GM23338 (cell line): ENCODE results near the gene C8G. TPM values are rescaled to one million over a fixed set of nuclear protein-coding genes. Genes with fewer than 3 reads are reported as not detected.

ENCODE experiments used
- ATAC-seq: fragments of 200-7000 bp; cut with Tn5 transposase; 3 replicates; pipeline ENCODE4 v1.9.1; 2020
- DNase-seq: peaks from one replicate; pipeline ENCODE4 v3.0.0-alpha.2; 2015; ENCODE audit warnings: low spot score
- H2AFZ ChIP-seq: fragments of 200-600 bp; sonication (generic); 2 replicates; pipeline ENCODE4 v1.8.0; 2016; ENCODE audit warnings: antibody characterized with exemption, mild to moderate bottlenecking, moderate library complexity
- H3F3A ChIP-seq: fragments of 200-600 bp; sonication (generic); replicated peaks from 2 replicates; pipeline ENCODE4 v1.8.0; 2017; ENCODE audit warnings: antibody characterized with exemption, mixed run types, low read depth
- H3K27ac ChIP-seq: fragments of 200-600 bp; sonication (generic); 2 replicates; pipeline ENCODE4 v1.6.1; 2016; ENCODE audit warnings: low read depth
- H3K27me3 ChIP-seq: fragments of 200-600 bp; sonication (generic); 2 replicates; pipeline ENCODE4 v1.8.0; 2016; ENCODE audit warnings: mild to moderate bottlenecking, mixed run types, moderate library complexity; ENCODE audit not compliant: insufficient read depth
- H3K36me3 ChIP-seq: fragments of 200-600 bp; sonication (generic); 2 replicates; pipeline ENCODE4 v1.8.0; 2016; ENCODE audit warnings: mild to moderate bottlenecking; ENCODE audit not compliant: insufficient read depth
- H3K4me1 ChIP-seq: fragments of 200-600 bp; sonication (generic); 2 replicates; pipeline ENCODE4 v1.8.0; 2016; ENCODE audit warnings: mild to moderate bottlenecking, moderate library complexity; ENCODE audit not compliant: insufficient read depth
- H3K4me2 ChIP-seq: fragments of 200-600 bp; sonication (generic); 2 replicates; pipeline ENCODE4 v1.7.1; 2017; ENCODE audit warnings: mixed run types
- H3K4me3 ChIP-seq: fragments of 200-600 bp; sonication (generic); 2 replicates; pipeline ENCODE4 v1.6.1; 2016; ENCODE audit warnings: mixed run types
- H3K79me2 ChIP-seq: fragments of 200-600 bp; sonication (generic); replicated peaks from 2 replicates; pipeline ENCODE4 v1.8.0; 2017; ENCODE audit warnings: mild to moderate bottlenecking; ENCODE audit not compliant: insufficient read depth
- H3K9me2 ChIP-seq: fragments of 200-600 bp; sonication (generic); 2 replicates; pipeline ENCODE4 v1.8.0; 2017; ENCODE audit not compliant: insufficient read depth
- H4K20me1 ChIP-seq: fragments of 200-600 bp; sonication (generic); replicated peaks from 2 replicates; pipeline ENCODE4 v1.8.0; 2017; ENCODE audit warnings: mild to moderate bottlenecking; ENCODE audit not compliant: insufficient read depth
- H3K27ac Mint-ChIP-seq: 2 replicates; pipeline ENCODE4 v1.8.0; 2020; ENCODE audit warnings: inconsistent platforms, mild to moderate bottlenecking, moderate library complexity, mixed read lengths
- H3K27me3 Mint-ChIP-seq: 3 replicates; pipeline ENCODE4 v1.8.0; 2022; ENCODE audit warnings: low read depth, mild to moderate bottlenecking, moderate library complexity, mixed read lengths, inconsistent platforms; ENCODE audit not compliant: insufficient read depth, poor library complexity
- H3K36me3 Mint-ChIP-seq: 3 replicates; pipeline ENCODE4 v1.8.0; 2021; ENCODE audit warnings: low read depth, mild to moderate bottlenecking, inconsistent platforms, moderate library complexity, mixed read lengths
- H3K4me1 Mint-ChIP-seq: 3 replicates; pipeline ENCODE4 v1.8.0; 2020; ENCODE audit warnings: mild to moderate bottlenecking, inconsistent platforms, mixed read lengths
- H3K4me3 Mint-ChIP-seq: 3 replicates; pipeline ENCODE4 v1.8.0; 2021; ENCODE audit warnings: moderate library complexity, mild to moderate bottlenecking, inconsistent platforms, mixed read lengths
- H3K9me3 Mint-ChIP-seq: 3 replicates; pipeline ENCODE4 v1.8.0; 2020; ENCODE audit warnings: moderate library complexity, mild to moderate bottlenecking, inconsistent platforms, mixed read lengths
- CREB1 ChIP-seq: fragments of 250-450 bp; sonication (Bioruptor Pico); IDR thresholded peaks from 2 replicates; pipeline ENCODE4 v1.5.0; 2020; ENCODE audit warnings: low read depth, mild to moderate bottlenecking, moderate library complexity
- EZH2phosphoT487 ChIP-seq: fragments of 200-600 bp; sonication (generic); IDR thresholded peaks from one replicate; pipeline ENCODE4 v1.8.1; 2018; ENCODE audit warnings: antibody characterized with exemption; ENCODE audit not compliant: unreplicated experiment
- JUNB ChIP-seq: IDR thresholded peaks from one replicate; pipeline ENCODE4 v1.6.1; 2016; ENCODE audit warnings: antibody characterized with exemption; ENCODE audit not compliant: unreplicated experiment
- NANOG ChIP-seq: IDR thresholded peaks from 2 replicates; pipeline ENCODE4 v1.6.1; 2016; ENCODE audit warnings: antibody characterized with exemption, borderline replicate concordance
- POLR2AphosphoS5 ChIP-seq: IDR thresholded peaks from 2 replicates; pipeline ENCODE4 v1.6.1; 2016; ENCODE audit warnings: antibody characterized with exemption, low read depth
- STAT1 ChIP-seq: IDR thresholded peaks from one replicate; pipeline ENCODE4 v1.6.1; 2016; ENCODE audit warnings: antibody characterized with exemption; ENCODE audit not compliant: unreplicated experiment
- polyA plus RNA-seq: library from polyadenylated mRNA; unstranded; fragments of >200 nt; fragmentation: Nextera tagmentation; extraction: Ambion mirVana; gene quantifications from 2 replicates; pipeline ENCODE4 v1.2.1, GENCODE V29; 2016
- total RNA-seq: library from RNA; depleted of rRNA; stranded (reverse); fragments of >200 nt; shearing (Covaris generic); gene quantifications from 2 replicates; pipeline ENCODE4 v1.2.3, GENCODE V29; 2014
- TF ChIP-seq, protein P1 (sequence below), 2 experiments: fragments of 200-600 bp in 1 of 2; sonication (generic) in 1 of 2; conservative IDR thresholded peaks; 2 replicates each; pipeline versions ENCODE4 v1.5.1 to v1.6.1; 2016 to 2017; ENCODE audit warnings: antibody characterized with exemption in 2 of 2, low read depth in 2 of 2, mild to moderate bottlenecking in 2 of 2, moderate library complexity in 1 of 2
- TF ChIP-seq, protein P2 (sequence below): IDR thresholded peaks from one replicate; pipeline ENCODE4 v1.6.1; 2018; ENCODE audit warnings: antibody characterized with exemption; ENCODE audit not compliant: unreplicated experiment
- TF ChIP-seq, protein P3 (sequence below): IDR thresholded peaks from 2 replicates; pipeline ENCODE4 v1.6.1; 2016; ENCODE audit warnings: antibody characterized with exemption

Gene C8G
- total and polyA plus RNA-seq, 2 experiments from 2014 or later = not detected

DNA sequence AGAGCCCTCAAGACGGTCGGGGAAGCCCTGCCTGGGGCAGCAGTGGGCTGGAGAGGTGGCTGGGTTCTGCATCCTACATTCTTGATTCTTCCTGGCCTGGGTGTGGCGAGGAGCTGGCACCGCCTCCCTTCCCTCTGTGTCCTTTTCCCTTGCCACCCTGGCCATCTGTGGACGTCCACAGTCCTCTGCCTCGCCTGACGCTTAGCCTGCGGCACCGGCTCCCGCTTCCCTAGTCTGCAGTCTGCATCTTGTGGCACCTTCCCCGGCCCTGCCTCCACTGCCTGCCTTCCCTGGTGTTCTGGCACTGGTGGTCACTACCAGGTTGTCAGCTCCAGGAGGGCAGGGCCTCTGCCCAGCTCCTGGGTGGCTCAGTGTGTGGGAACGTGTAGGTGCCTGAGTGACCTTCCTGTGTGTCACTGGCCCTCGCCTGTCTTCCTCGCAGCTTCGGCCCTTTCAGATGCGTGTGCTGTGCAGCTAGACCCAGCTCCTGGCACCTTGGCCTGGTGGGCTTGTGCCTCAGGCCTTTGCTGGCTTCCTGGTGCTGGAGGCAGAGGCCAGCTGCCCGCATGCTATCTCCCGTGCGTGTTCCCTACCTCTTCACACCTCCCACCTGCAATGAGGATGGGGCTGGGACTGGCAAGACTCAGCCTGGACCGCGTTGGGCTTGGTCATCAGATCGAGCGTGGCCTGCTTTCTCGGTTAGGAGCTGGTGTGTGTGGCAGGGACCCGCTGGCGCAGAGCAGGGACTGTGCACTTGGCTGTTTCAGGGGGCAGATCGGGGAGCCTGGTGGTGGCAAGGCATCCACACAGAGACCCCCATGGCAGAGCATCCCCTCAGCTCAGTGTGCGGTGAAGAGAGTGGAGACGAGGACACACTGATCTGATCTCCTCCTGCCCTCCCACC lies 37.8 kb upstream of the C8G start:
- ATAC-seq (no peak), DNase-seq (no peak)
- TF ChIP-seq JUNB = no peak
- Mint-ChIP-seq H3K27me3 (peaks cover 3% of the 10 kb centered on the region), H3K4me1 (no peaks in the 10 kb centered on the region), H3K36me3 (peaks cover 47% of the 10 kb centered on the region), H3K4me3 (no peak overlapping the region), H3K27ac (no peak overlapping the region; the same call in 1 of the 2 replicates), H3K9me3 (no peaks in the 10 kb centered on the region)
- Histone ChIP-seq H3K4me2 (no peak overlapping the region), H3K4me3 (no peak overlapping the region), H2AFZ (no peak overlapping the region), H3K27ac (no peak overlapping the region), H3F3A (no peaks in the 10 kb centered on the region), H4K20me1 (peaks cover 7% of the 10 kb centered on the region), H3K36me3 (peaks cover 7% of the 10 kb centered on the region; the same call in 1 of the 2 replicates), H3K27me3 (no peaks in the 10 kb centered on the region), H3K9me2 (no peaks in the 10 kb centered on the region), H3K79me2 (peaks cover 16% of the 10 kb centered on the region), H3K4me1 (no peaks in the 10 kb centered on the region)

DNA sequence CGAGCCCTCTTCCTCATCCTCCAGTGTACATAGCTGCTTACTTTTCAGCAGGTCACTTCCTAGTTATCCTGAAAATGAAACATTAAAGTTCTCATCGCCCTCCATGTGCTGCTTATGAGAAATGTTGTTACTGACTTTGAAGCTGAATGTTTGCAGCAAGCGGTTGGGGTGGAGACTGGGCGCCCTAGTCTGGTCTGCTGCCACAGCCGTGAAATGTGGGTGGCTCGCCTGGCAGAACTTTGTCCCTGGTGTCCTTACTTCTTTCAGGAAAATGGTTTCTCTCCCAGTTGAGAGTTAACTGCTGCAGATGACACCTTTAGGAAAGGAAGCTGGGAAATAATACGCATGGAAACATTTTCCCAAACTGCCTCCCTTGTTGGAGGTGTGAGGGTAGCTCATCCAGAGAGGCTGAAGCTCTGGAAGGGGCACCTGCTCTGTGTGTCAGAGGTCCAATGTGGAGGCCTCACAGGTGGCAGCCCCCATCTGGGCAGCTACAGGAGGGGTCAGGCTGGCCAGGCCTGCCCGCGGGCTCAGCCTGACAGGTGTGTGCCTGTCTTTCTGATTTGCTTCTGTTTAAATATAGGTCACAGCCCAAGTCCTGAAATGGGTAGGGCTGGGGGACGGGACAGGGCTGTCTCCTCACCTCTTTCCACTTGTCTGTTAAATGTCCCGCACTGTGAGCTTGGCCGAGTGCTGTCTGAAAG lies 34.7 kb upstream of the C8G start:
- Histone ChIP-seq H3K9me2 (no peaks in the 10 kb centered on the region), H3K36me3 (peaks cover 6% of the 10 kb centered on the region), H3F3A (no peaks in the 10 kb centered on the region), H3K4me1 (no peaks in the 10 kb centered on the region), H3K27ac (no peak overlapping the region), H4K20me1 (no peaks in the 10 kb centered on the region; the same call in 1 of the 2 replicates), H2AFZ (no peak overlapping the region), H3K27me3 (no peaks in the 10 kb centered on the region), H3K79me2 (peaks cover 4% of the 10 kb centered on the region; the same call in 1 of the 2 replicates), H3K4me2 (no peak overlapping the region), H3K4me3 (no peak overlapping the region)
- H3K4me1 Mint-ChIP-seq = no peaks in the 10 kb centered on the region
- peaks cover 3% of the 10 kb centered on the region for H3K27me3 Mint-ChIP-seq
- H3K4me3 Mint-ChIP-seq = no peak overlapping the region
- ATAC-seq (no peak), DNase-seq (no peak)
- no peak overlapping the region for H3K27ac Mint-ChIP-seq
- no peaks in the 10 kb centered on the region for H3K9me3 Mint-ChIP-seq
- peaks cover 41% of the 10 kb centered on the region for H3K36me3 Mint-ChIP-seq
- TF ChIP-seq STAT1 (no peak), JUNB (no peak), POLR2AphosphoS5 (no peak), CREB1 (no peak), NANOG (no peak), EZH2phosphoT487 (no peak)
- TF ChIP-seq, protein P1, sequence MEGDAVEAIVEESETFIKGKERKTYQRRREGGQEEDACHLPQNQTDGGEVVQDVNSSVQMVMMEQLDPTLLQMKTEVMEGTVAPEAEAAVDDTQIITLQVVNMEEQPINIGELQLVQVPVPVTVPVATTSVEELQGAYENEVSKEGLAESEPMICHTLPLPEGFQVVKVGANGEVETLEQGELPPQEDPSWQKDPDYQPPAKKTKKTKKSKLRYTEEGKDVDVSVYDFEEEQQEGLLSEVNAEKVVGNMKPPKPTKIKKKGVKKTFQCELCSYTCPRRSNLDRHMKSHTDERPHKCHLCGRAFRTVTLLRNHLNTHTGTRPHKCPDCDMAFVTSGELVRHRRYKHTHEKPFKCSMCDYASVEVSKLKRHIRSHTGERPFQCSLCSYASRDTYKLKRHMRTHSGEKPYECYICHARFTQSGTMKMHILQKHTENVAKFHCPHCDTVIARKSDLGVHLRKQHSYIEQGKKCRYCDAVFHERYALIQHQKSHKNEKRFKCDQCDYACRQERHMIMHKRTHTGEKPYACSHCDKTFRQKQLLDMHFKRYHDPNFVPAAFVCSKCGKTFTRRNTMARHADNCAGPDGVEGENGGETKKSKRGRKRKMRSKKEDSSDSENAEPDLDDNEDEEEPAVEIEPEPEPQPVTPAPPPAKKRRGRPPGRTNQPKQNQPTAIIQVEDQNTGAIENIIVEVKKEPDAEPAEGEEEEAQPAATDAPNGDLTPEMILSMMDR (conservative IDR thresholded peaks at IDR 0.05; ENCODE audit: low read depth in 2 of 2) = no peak
- TF ChIP-seq, protein P2, sequence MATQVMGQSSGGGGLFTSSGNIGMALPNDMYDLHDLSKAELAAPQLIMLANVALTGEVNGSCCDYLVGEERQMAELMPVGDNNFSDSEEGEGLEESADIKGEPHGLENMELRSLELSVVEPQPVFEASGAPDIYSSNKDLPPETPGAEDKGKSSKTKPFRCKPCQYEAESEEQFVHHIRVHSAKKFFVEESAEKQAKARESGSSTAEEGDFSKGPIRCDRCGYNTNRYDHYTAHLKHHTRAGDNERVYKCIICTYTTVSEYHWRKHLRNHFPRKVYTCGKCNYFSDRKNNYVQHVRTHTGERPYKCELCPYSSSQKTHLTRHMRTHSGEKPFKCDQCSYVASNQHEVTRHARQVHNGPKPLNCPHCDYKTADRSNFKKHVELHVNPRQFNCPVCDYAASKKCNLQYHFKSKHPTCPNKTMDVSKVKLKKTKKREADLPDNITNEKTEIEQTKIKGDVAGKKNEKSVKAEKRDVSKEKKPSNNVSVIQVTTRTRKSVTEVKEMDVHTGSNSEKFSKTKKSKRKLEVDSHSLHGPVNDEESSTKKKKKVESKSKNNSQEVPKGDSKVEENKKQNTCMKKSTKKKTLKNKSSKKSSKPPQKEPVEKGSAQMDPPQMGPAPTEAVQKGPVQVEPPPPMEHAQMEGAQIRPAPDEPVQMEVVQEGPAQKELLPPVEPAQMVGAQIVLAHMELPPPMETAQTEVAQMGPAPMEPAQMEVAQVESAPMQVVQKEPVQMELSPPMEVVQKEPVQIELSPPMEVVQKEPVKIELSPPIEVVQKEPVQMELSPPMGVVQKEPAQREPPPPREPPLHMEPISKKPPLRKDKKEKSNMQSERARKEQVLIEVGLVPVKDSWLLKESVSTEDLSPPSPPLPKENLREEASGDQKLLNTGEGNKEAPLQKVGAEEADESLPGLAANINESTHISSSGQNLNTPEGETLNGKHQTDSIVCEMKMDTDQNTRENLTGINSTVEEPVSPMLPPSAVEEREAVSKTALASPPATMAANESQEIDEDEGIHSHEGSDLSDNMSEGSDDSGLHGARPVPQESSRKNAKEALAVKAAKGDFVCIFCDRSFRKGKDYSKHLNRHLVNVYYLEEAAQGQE = no peak
- TF ChIP-seq, protein P3, sequence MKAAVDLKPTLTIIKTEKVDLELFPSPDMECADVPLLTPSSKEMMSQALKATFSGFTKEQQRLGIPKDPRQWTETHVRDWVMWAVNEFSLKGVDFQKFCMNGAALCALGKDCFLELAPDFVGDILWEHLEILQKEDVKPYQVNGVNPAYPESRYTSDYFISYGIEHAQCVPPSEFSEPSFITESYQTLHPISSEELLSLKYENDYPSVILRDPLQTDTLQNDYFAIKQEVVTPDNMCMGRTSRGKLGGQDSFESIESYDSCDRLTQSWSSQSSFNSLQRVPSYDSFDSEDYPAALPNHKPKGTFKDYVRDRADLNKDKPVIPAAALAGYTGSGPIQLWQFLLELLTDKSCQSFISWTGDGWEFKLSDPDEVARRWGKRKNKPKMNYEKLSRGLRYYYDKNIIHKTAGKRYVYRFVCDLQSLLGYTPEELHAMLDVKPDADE = no peak
